Tibial nerve (tissue), 4 donors: Measurements from ENCODE around the gene CHORDC1. TPM values are rescaled to one million over a fixed set of nuclear protein-coding genes. Genes with fewer than 3 reads are reported as not detected.

ENCODE experiments used
- DNase-seq, 2 donors: peaks; one replicate each; pipeline ENCODE4 v3.0.0-alpha.2; 2019; ENCODE audit warnings: low spot score in 2 of 2
- H3K27ac ChIP-seq, 4 donors: fragments of 200-600 bp; sonication (generic) in 3 of 4; one replicate each; pipeline ENCODE4 v1.5.1; 2017 to 2019; ENCODE audit warnings: mild to moderate bottlenecking in 1 of 4
- H3K27me3 ChIP-seq, 2 donors: fragments of 200-600 bp; sonication (generic) in 1 of 2; one replicate each; pipeline versions ENCODE4 v1.5.1 to v1.6.0; 2017 to 2019
- H3K36me3 ChIP-seq, 3 donors: fragments of 200-600 bp; sonication (generic); one replicate each; pipeline ENCODE4 v1.5.1; 2018 to 2019
- H3K4me1 ChIP-seq, 4 donors: fragments of 200-600 bp; sonication (generic) in 3 of 4; one replicate each; pipeline ENCODE4 v1.5.1; 2017 to 2019
- H3K4me3 ChIP-seq, 4 donors: fragments of 200-600 bp; sonication (generic) in 3 of 4; one replicate each; pipeline ENCODE4 v1.5.1; 2017 to 2019; ENCODE audit warnings: mild to moderate bottlenecking in 1 of 4, moderate library complexity in 1 of 4
- H3K9me3 ChIP-seq, 4 donors: fragments of 200-600 bp; sonication (generic) in 3 of 4; one replicate each; pipeline ENCODE4 v1.5.1; 2017 to 2019
- EP300 ChIP-seq, 2 donors: sonication (generic); formaldehyde crosslinking; IDR thresholded peaks; one replicate each; pipeline ENCODE4 v1.6.1; 2017; ENCODE audit warnings: antibody characterized with exemption in 2 of 2, mild to moderate bottlenecking in 1 of 2
- POLR2A ChIP-seq, 2 donors: fragments of 450-650 bp; IDR thresholded peaks; one replicate each; pipeline ENCODE4 v1.6.1; 2017; ENCODE audit warnings: antibody characterized with exemption in 2 of 2, mild to moderate bottlenecking in 2 of 2, moderate library complexity in 2 of 2
- WGBS, 2 donors: methylation state at CpG; one replicate each; pipeline ENCODE4 v1.1.5; 2018; 5-methylcytosine and 5-hydroxymethylcytosine counted together
- total RNA-seq, 4 donors: library from RNA; depleted of rRNA; stranded (reverse); fragments of >200 nt; gene quantifications; one replicate each; pipeline ENCODE4 v1.1.0, GENCODE V29; 2016
- TF ChIP-seq, protein P1 (sequence below), 5 experiments: fragments of 200-600 bp in 3 of 5; fragments of 450-650 bp in 2 of 5; sonication (generic) in 3 of 5; IDR thresholded peaks; one replicate each; pipeline ENCODE4 v1.5.1; 2016 to 2019; ENCODE audit warnings: antibody characterized with exemption in 5 of 5, mild to moderate bottlenecking in 3 of 5, moderate library complexity in 2 of 5

Gene CHORDC1
- total RNA-seq, 4 donors from 2014 or later = 30.0 to 69.3 (median 46.6) TPM

DNA sequence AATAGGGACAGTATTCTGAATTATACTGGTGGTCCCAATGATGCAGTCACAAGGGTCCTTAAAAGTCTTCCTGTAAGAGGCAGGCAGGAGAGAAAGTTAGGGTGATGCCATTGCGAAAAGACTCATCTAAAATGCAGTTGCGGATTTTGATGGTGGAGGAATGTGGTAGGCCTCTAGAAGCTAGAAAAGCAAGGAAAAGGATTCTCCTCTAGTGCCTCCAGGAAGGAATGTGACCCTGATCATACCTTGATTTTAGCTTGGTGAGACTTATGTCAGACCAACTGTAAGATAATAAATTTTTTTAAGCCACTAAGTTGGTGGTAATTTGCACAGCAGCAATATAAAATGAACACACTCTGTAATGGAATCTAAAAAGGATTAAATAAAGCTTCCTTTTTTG, 33.8 kb downstream of the CHORDC1 start:
- WGBS, 2 donors = 96 to 98% methylated on average over 2 of the region's 2 CpGs
- Histone ChIP-seq H3K4me1 (no peaks in the 10 kb centered on the region), H3K27me3 (no peaks in the 10 kb centered on the region), H3K27ac (no peak overlapping the region), H3K4me3 (no peak overlapping the region), H3K9me3 (no peaks in the 10 kb centered on the region), H3K36me3 (no peaks in the 10 kb centered on the region)
- DNase-seq = no peak
- TF ChIP-seq EP300 (IDR thresholded peaks at IDR 0.05) (no peak), POLR2A (IDR thresholded peaks at IDR 0.05) (no peak)
- TF ChIP-seq, protein P1, sequence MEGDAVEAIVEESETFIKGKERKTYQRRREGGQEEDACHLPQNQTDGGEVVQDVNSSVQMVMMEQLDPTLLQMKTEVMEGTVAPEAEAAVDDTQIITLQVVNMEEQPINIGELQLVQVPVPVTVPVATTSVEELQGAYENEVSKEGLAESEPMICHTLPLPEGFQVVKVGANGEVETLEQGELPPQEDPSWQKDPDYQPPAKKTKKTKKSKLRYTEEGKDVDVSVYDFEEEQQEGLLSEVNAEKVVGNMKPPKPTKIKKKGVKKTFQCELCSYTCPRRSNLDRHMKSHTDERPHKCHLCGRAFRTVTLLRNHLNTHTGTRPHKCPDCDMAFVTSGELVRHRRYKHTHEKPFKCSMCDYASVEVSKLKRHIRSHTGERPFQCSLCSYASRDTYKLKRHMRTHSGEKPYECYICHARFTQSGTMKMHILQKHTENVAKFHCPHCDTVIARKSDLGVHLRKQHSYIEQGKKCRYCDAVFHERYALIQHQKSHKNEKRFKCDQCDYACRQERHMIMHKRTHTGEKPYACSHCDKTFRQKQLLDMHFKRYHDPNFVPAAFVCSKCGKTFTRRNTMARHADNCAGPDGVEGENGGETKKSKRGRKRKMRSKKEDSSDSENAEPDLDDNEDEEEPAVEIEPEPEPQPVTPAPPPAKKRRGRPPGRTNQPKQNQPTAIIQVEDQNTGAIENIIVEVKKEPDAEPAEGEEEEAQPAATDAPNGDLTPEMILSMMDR (IDR thresholded peaks at IDR 0.05) = no peak

DNA sequence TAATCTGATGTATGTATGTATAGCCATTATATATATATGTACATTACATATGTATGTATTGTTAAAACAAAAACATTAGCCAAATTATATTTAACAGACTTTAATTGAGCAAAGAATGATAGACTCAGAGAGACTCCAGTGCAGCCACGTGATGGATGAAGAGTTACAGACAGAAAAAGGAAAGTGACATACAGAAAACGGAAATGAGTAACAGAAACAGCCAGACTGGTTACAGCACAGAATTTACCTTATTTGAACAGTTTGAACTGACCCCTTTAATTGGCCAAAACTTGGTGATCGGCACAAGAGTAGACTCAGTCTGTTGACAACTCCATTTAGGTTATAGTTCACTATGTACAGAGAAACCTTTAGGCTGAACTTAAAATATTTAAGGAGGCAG, 35.0 kb downstream of the CHORDC1 start:
- Histone ChIP-seq H3K27me3 (no peaks in the 10 kb centered on the region), H3K36me3 (no peaks in the 10 kb centered on the region), H3K4me1 (no peaks in the 10 kb centered on the region), H3K4me3 (no peak overlapping the region), H3K27ac (no peak overlapping the region), H3K9me3 (no peaks in the 10 kb centered on the region)
- DNase-seq = no peak
- TF ChIP-seq, protein P1 (IDR thresholded peaks at IDR 0.05) = no peak
- TF ChIP-seq POLR2A (IDR thresholded peaks at IDR 0.05) (no peak), EP300 (IDR thresholded peaks at IDR 0.05) (no peak)
- 92 to 93% methylated on average over 3 of the region's 3 CpGs for WGBS, 2 donors

DNA sequence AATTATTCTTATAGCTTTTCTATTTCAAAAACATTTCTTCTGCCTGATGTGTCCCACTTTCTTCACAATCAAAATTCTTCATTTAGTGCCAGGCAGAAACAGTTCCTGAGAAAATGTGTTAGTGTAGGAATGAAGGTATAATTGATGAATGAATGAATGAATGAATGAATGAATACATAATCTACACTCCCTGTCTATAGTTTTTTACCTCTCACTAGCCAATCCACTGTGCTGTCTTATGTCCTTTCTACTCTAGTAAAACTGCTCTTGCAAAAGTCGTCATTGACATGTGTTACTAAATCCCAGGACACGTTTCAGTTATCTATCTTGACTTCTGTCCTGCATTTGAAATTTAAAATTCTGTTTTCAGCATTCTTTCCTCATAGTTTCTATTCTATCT, 42.9 kb downstream of the CHORDC1 start:
- no peak for TF ChIP-seq EP300 (IDR thresholded peaks at IDR 0.05)
- TF ChIP-seq, protein P1 (IDR thresholded peaks at IDR 0.05) = no peak
- TF ChIP-seq POLR2A (IDR thresholded peaks at IDR 0.05) = no peak
- H3K4me1 ChIP-seq = no peaks in the 10 kb centered on the region
- H3K27me3 ChIP-seq = no peaks in the 10 kb centered on the region
- WGBS, 2 donors = 67 to 86% methylated on average over 2 of the region's 2 CpGs
- H3K36me3 ChIP-seq = peaks cover 0 to 27% (median 0%) of the 10 kb centered on the region in 3 donors
- H3K4me3 ChIP-seq = no peak overlapping the region
- no peaks in the 10 kb centered on the region for H3K9me3 ChIP-seq
- no peak for DNase-seq
- H3K27ac ChIP-seq = no peak overlapping the region

DNA sequence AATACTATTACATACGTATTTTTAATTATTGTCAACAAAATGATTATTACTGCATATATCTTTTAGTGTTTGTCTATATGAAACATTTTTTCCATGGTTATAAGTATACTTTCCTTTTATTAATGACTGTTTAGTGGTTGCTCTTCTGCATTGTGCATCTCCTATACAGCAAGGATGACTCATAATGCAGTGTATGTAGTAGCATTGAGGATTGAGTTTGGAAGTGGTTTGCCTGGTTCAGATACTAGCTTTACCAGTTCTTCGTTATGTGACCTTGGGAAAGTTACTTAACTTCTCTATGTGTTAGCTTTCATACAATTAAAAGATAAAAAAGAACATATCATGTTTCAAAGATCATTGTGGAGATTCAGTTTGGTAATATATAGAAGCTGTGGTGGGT, 44.1 kb downstream of the CHORDC1 start:
- H3K27me3 ChIP-seq = no peaks in the 10 kb centered on the region
- TF ChIP-seq POLR2A (IDR thresholded peaks at IDR 0.05) (no peak), EP300 (IDR thresholded peaks at IDR 0.05) (no peak)
- TF ChIP-seq, protein P1 (IDR thresholded peaks at IDR 0.05) = no peak
- no peaks in the 10 kb centered on the region for H3K9me3 ChIP-seq
- no peak overlapping the region for H3K4me3 ChIP-seq
- 98 to 100% methylated on average over 2 of the region's 2 CpGs for WGBS, 2 donors
- DNase-seq = no peak
- no peaks in the 10 kb centered on the region for H3K4me1 ChIP-seq
- peaks cover 0 to 27% (median 0%) of the 10 kb centered on the region in 3 donors for H3K36me3 ChIP-seq
- H3K27ac ChIP-seq = no peak overlapping the region

DNA sequence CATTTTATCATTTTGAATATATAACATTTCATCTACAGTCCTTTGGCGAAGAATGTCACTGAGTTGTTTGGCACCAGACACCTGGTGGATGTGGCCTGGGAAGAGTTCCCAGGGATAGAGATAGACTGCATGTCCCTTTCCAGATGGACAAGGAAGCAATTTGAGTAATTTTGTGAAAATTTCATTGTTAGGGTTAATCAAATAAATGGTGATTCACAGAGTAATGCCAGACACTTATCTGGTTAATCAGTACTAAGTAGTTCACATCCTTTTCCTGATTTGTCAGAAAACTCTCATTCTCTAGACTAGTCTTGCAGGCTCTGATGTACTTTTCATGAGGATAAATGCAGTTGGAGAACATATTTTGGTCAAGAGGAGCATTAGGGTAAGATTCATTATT, 46.8 kb downstream of the CHORDC1 start:
- H3K4me1 ChIP-seq = no peaks in the 10 kb centered on the region
- WGBS, 2 donors = 93 to 100% methylated on average over 1 of the region's 1 CpG
- DNase-seq = no peak
- no peak overlapping the region for H3K4me3 ChIP-seq
- peaks cover 0 to 27% (median 0%) of the 10 kb centered on the region in 3 donors for H3K36me3 ChIP-seq
- no peaks in the 10 kb centered on the region for H3K9me3 ChIP-seq
- H3K27me3 ChIP-seq = no peaks in the 10 kb centered on the region
- TF ChIP-seq EP300 (IDR thresholded peaks at IDR 0.05) (no peak), POLR2A (IDR thresholded peaks at IDR 0.05) (no peak)
- TF ChIP-seq, protein P1 (IDR thresholded peaks at IDR 0.05) = no peak
- no peak overlapping the region for H3K27ac ChIP-seq
